Heart left ventricle (tissue), 13 donors: Measurements from ENCODE around the gene DIP2C.

Experiments
- CTCF ChIP-seq, 12 donors: fragments of 200-600 bp; sonication (generic) in 4 of 12; IDR thresholded peaks; one replicate each; pipeline versions ENCODE4 v1.5.0 to v1.8.0; 2018 to 2022; ENCODE audit warnings: antibody characterized with exemption in 12 of 12, mild to moderate bottlenecking in 5 of 12
- POLR2A ChIP-seq, 2 donors: fragments of 450-650 bp; IDR thresholded peaks; one replicate each; pipeline ENCODE4 v1.6.1; 2017; ENCODE audit warnings: antibody characterized with exemption in 2 of 2, mild to moderate bottlenecking in 2 of 2, moderate library complexity in 2 of 2
- donor health status: ischemic (EF 13 %, LVEDD 7.1; RV severe dilation, severe dysfunction).
- donor health status: DM: no; HTN: yes; CAD: no.
- donor health status: DM: no; HTN: no; CAD: no.
- donor health status: ischemic (EF 25% LVEDD 6.9; RV normal size, moderate dysfunction).
- donor health status: ischemic (EF 25% LVEDD 5.7; RV mildly dilated, moderate dysfunction).
- donor health status: ischemic (EF 35%, LVEDD 5.7; RV mildly dilated, moderate dysfunction).
- donor health status: nonischemic (EF 11% LVEDD 7.7; RV severe dilation, severe dysfunction).
- donor health status: DM: yes; HTN: yes; CAD: no.
- donor health status: PGD.
- donor health status: ischemic (EF 29% LVEDD 5.4; RV normal size, mild dysfunction).
- donor health status: nonischemic (EF 23%, LVEDD 6.1; RV moderate dilation, normal function).

GRCh38 chr10:636769-637168 lies 52.7 kb downstream of the DIP2C start:
- no peak for TF ChIP-seq CTCF (IDR thresholded peaks at IDR 0.05)
- TF ChIP-seq POLR2A (IDR thresholded peaks at IDR 0.05) = no peak
